DOHH2 (cell line): ENCODE data around the gene MYO9A.

Source experiments
- H3F3A ChIP-seq: fragments of 200-600 bp; sonication (generic), shearing (Covaris generic); 2 replicates; pipeline ENCODE4 v1.6.0; 2016; ENCODE audit warnings: antibody characterized with exemption, mild to moderate bottlenecking; ENCODE audit not compliant: control insufficient read depth, insufficient read depth
- H3K27ac ChIP-seq: fragments of 200-600 bp; sonication (generic); 2 replicates; pipeline ENCODE4 v1.5.1; 2014; ENCODE audit warnings: low read depth, mild to moderate bottlenecking, low read length, moderate library complexity
- H3K27me3 ChIP-seq: fragments of 200-600 bp; sonication (generic); 2 replicates; pipeline ENCODE4 v1.6.1; 2014; ENCODE audit warnings: mild to moderate bottlenecking, low read length, mixed read lengths; ENCODE audit not compliant: control insufficient read depth
- H3K36me3 ChIP-seq: fragments of 200-600 bp; sonication (generic); 2 replicates; pipeline ENCODE4 v1.6.1; 2014; ENCODE audit warnings: mild to moderate bottlenecking, low read length, moderate library complexity, mixed read lengths; ENCODE audit not compliant: control insufficient read depth
- H3K4me1 ChIP-seq: fragments of 200-600 bp; sonication (generic); 2 replicates; pipeline ENCODE4 v1.6.1; 2014; ENCODE audit warnings: mild to moderate bottlenecking, low read length, mixed read lengths; ENCODE audit not compliant: control insufficient read depth
- H3K4me2 ChIP-seq: fragments of 200-600 bp; sonication (generic); 2 replicates; pipeline ENCODE4 v1.6.0; 2014; ENCODE audit warnings: mild to moderate bottlenecking, low read length, moderate library complexity
- H3K4me3 ChIP-seq: fragments of 200-600 bp; sonication (generic); 2 replicates; pipeline ENCODE4 v1.5.1; 2014; ENCODE audit warnings: mild to moderate bottlenecking, low read length, mixed read lengths
- H3K79me2 ChIP-seq: fragments of 200-600 bp; sonication (generic); 2 replicates; pipeline ENCODE4 v1.6.1; 2014; ENCODE audit warnings: mild to moderate bottlenecking, low read length, mixed read lengths; ENCODE audit not compliant: control insufficient read depth
- H3K9me2 ChIP-seq: fragments of 200-600 bp; sonication (generic); replicated peaks from 2 replicates; pipeline ENCODE4 v1.6.1; 2014; ENCODE audit warnings: mild to moderate bottlenecking, low read length, mixed read lengths; ENCODE audit not compliant: control insufficient read depth
- H3K9me3 ChIP-seq: fragments of 200-600 bp; sonication (generic); 2 replicates; pipeline ENCODE4 v1.6.1; 2014; ENCODE audit warnings: antibody characterized with exemption, low read length, mixed read lengths; ENCODE audit not compliant: control insufficient read depth, insufficient read depth
- H4K20me1 ChIP-seq: fragments of 200-600 bp; sonication (generic); 2 replicates; pipeline ENCODE4 v1.6.0; 2014; ENCODE audit warnings: low read depth, mild to moderate bottlenecking, antibody characterized with exemption, low read length, moderate library complexity; ENCODE audit not compliant: control insufficient read depth, insufficient read depth
- EZH2phosphoT487 ChIP-seq: fragments of 200-600 bp; sonication (generic); IDR thresholded peaks from 2 replicates; pipeline ENCODE4 v1.6.1; 2017; ENCODE audit warnings: borderline replicate concordance, mild to moderate bottlenecking, antibody characterized with exemption, low read length, moderate library complexity, mixed read lengths
- TF ChIP-seq, protein P1 (sequence below): fragments of 200-600 bp; sonication (generic); IDR thresholded peaks from one replicate; pipeline ENCODE4 v1.5.1; 2014; ENCODE audit warnings: antibody characterized with exemption, mild to moderate bottlenecking, low read depth, low read length; ENCODE audit not compliant: poor library complexity, severe bottlenecking

The MYO9A gene

DNA sequence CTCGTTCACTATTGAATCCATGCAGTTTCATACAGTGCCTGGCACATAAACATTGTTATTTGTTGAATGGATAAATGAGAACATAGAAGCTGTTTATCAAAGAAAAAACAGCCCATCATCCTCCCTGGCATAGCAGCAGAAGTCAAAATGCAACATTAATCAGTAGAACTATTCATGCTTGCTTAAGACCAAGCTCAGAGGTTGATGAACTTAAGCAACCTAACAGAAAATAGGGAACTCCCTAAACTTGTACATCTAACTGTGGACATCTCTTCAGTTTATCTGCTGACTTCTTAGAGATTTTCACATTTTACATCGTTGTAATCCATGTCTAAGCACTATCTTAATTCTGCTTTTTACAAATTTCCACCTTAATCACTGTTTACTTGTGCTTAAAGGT is 29.5 kb upstream of the MYO9A start:
- Histone ChIP-seq H3K4me1 (no peaks in the 10 kb centered on the region), H3K79me2 (no peaks in the 10 kb centered on the region), H3K36me3 (no peaks in the 10 kb centered on the region), H3K27ac (no peak overlapping the region), H4K20me1 (no peaks in the 10 kb centered on the region), H3K4me2 (no peak overlapping the region), H3K27me3 (no peaks in the 10 kb centered on the region), H3K9me2 (no peaks in the 10 kb centered on the region), H3K9me3 (no peaks in the 10 kb centered on the region), H3F3A (no peaks in the 10 kb centered on the region), H3K4me3 (no peak overlapping the region)
- TF ChIP-seq, protein P1, sequence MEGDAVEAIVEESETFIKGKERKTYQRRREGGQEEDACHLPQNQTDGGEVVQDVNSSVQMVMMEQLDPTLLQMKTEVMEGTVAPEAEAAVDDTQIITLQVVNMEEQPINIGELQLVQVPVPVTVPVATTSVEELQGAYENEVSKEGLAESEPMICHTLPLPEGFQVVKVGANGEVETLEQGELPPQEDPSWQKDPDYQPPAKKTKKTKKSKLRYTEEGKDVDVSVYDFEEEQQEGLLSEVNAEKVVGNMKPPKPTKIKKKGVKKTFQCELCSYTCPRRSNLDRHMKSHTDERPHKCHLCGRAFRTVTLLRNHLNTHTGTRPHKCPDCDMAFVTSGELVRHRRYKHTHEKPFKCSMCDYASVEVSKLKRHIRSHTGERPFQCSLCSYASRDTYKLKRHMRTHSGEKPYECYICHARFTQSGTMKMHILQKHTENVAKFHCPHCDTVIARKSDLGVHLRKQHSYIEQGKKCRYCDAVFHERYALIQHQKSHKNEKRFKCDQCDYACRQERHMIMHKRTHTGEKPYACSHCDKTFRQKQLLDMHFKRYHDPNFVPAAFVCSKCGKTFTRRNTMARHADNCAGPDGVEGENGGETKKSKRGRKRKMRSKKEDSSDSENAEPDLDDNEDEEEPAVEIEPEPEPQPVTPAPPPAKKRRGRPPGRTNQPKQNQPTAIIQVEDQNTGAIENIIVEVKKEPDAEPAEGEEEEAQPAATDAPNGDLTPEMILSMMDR, result no peak
- no peak for TF ChIP-seq EZH2phosphoT487

DNA sequence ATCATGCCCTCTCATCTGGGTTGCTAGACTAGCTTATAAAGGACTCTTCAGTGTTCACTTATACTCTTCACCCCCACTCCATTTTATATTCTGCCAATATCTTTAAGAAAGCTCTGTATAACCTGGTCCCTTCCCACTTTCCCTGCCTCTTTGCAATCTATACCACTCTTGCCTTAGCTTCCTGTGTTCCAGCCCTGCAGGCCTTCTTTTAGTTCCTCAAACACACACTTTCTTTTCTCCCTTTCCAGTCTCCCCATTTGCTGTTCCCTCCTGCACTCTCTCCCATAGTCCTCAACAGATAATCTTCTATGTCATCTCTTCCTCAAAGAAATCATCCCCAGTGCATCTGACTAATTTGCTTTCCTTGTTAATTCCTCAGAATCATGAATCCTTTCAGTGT is 29.0 kb upstream of the MYO9A start:
- Histone ChIP-seq H4K20me1 (no peaks in the 10 kb centered on the region), H3K27ac (no peak overlapping the region), H3K4me2 (no peak overlapping the region), H3K9me2 (no peaks in the 10 kb centered on the region), H3K4me3 (no peak overlapping the region), H3K36me3 (no peaks in the 10 kb centered on the region), H3F3A (no peaks in the 10 kb centered on the region), H3K79me2 (no peaks in the 10 kb centered on the region), H3K27me3 (no peaks in the 10 kb centered on the region), H3K4me1 (no peaks in the 10 kb centered on the region), H3K9me3 (no peaks in the 10 kb centered on the region)
- TF ChIP-seq EZH2phosphoT487, result no peak
- TF ChIP-seq, protein P1, result no peak

DNA sequence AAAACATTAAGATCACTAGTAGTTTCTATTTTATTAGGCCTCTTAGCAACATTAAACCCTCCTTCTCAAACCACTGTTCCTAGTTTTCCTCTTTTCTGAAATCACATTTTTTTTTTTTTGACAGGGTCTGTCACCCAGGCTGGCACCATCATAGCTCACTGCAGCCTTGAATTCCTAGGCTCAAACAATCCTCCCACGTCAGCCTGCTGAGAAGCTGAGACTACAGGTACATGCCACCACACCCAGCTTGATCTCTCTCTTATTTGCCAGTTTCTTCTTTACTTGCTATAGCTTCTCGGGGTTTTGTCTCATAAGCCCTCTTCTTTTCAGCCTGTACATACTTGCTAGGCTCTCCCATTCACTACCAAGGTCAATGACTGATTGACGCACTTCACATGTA is 28.3 kb upstream of the MYO9A start:
- Histone ChIP-seq H3K4me3 (no peak overlapping the region), H3K27ac (no peak overlapping the region), H3K4me2 (no peak overlapping the region), H3K36me3 (no peaks in the 10 kb centered on the region), H3K9me3 (no peaks in the 10 kb centered on the region), H3K9me2 (no peaks in the 10 kb centered on the region), H4K20me1 (no peaks in the 10 kb centered on the region), H3K4me1 (peaks cover 6% of the 10 kb centered on the region), H3F3A (no peaks in the 10 kb centered on the region), H3K27me3 (no peaks in the 10 kb centered on the region), H3K79me2 (no peaks in the 10 kb centered on the region)
- TF ChIP-seq EZH2phosphoT487, result no peak
- TF ChIP-seq, protein P1, result no peak
